Ascending aorta (tissue), 2 donors: Measurements from ENCODE around the gene TRPV4. TPM values are rescaled to one million over a fixed set of nuclear protein-coding genes. Genes with fewer than 3 reads are reported as not detected.

Experiments
- DNase-seq, 2 donors: peaks; one replicate each; pipeline ENCODE4 v3.0.0-alpha.2; 2019; ENCODE audit warnings: low spot score in 2 of 2
- H3K27ac ChIP-seq, 2 donors: fragments of 200-600 bp; sonication (generic); one replicate each; pipeline ENCODE4 v1.5.1; 2016 to 2017; ENCODE audit warnings: mild to moderate bottlenecking in 1 of 2
- H3K27me3 ChIP-seq: fragments of 200-600 bp; sonication (generic); one replicate; pipeline ENCODE4 v1.5.1; 2017
- H3K36me3 ChIP-seq, 2 donors: fragments of 200-600 bp; sonication (generic); one replicate each; pipeline ENCODE4 v1.5.1; 2016
- H3K4me1 ChIP-seq, 2 donors: fragments of 200-600 bp; sonication (generic); one replicate each; pipeline ENCODE4 v1.5.1; 2016 to 2017; ENCODE audit warnings: mild to moderate bottlenecking in 1 of 2
- H3K4me3 ChIP-seq, 2 donors: fragments of 200-600 bp; sonication (generic); one replicate each; pipeline ENCODE4 v1.5.1; 2016 to 2017; ENCODE audit warnings: mild to moderate bottlenecking in 1 of 2
- H3K9me3 ChIP-seq, 2 donors: fragments of 200-600 bp; sonication (generic); one replicate each; pipeline ENCODE4 v1.5.1; 2016
- CTCF ChIP-seq, 3 experiments: fragments of 200-600 bp in 2 of 3; fragments of 450-650 bp in 1 of 3; sonication (generic) in 2 of 3; IDR thresholded peaks; one replicate each; pipeline ENCODE4 v1.5.1; 2016 to 2019; ENCODE audit warnings: antibody characterized with exemption in 3 of 3, mild to moderate bottlenecking in 1 of 3, moderate library complexity in 1 of 3
- intact Hi-C: fragments of 100-400 bp; cut with DNase I; formaldehyde crosslinking; loops from one replicate; pipeline ENCODE4 v1.15.1; 2023
- total RNA-seq: library from RNA; depleted of rRNA; stranded (reverse); fragments of >200 nt; gene quantifications from one replicate; pipeline ENCODE4 v1.1.0, GENCODE V29; 2016

TRPV4 gene
- total RNA-seq, 1 donor from 2014 or later, result not detected

GRCh38 chr12:109741970-109742703 lies 91.1 kb downstream of the TRPV4 start:
- Histone ChIP-seq H3K9me3 (no peaks in the 10 kb centered on the region), H3K27ac (no peak overlapping the region), H3K36me3 (no peaks in the 10 kb centered on the region), H3K4me1 (no peaks in the 10 kb centered on the region), H3K4me3 (no peak overlapping the region), H3K27me3 (no peaks in the 10 kb centered on the region)
- intact Hi-C loops, result no loop called here
- DNase-seq, result peak in 1 of 2 donors; percentile 55
- TF ChIP-seq CTCF (IDR thresholded peaks at IDR 0.05), result no peak

GRCh38 chr12:109741286-109741969 lies 91.8 kb downstream of the TRPV4 start:
- Histone ChIP-seq H3K9me3 (no peaks in the 10 kb centered on the region), H3K4me3 (no peak overlapping the region), H3K27ac (no peak overlapping the region), H3K36me3 (no peaks in the 10 kb centered on the region), H3K27me3 (no peaks in the 10 kb centered on the region), H3K4me1 (no peaks in the 10 kb centered on the region)
- intact Hi-C loops, result no loop called here
- peak in 1 of 2 donors; percentile 40 for DNase-seq
- TF ChIP-seq CTCF (IDR thresholded peaks at IDR 0.05), result no peak

- intact Hi-C loops, result no loop called here
- no peak for DNase-seq
- no peaks in the 10 kb centered on the region for H3K36me3 ChIP-seq
- TF ChIP-seq CTCF (IDR thresholded peaks at IDR 0.05), result no peak
- no peak overlapping the region for H3K27ac ChIP-seq
- no peak overlapping the region for H3K4me3 ChIP-seq
- no peaks in the 10 kb centered on the region for H3K27me3 ChIP-seq
- no peaks in the 10 kb centered on the region for H3K4me1 ChIP-seq
- H3K9me3 ChIP-seq, result no peaks in the 10 kb centered on the region
These were observed 92.4 kb downstream of the TRPV4 start for GRCh38 chr12:109740694-109741245.

GRCh38 chr12:109739747-109740693 lies 93.2 kb downstream of the TRPV4 start:
- H3K27ac ChIP-seq, result no peak overlapping the region

More at GRCh38 chr12:109739747-109740693, 93.2 kb downstream of the TRPV4 start:
- intact Hi-C loops, result no loop called here
- peak in 1 of 2 donors; percentile 25 for DNase-seq
- no peak overlapping the region for H3K4me3 ChIP-seq
- no peaks in the 10 kb centered on the region for H3K4me1 ChIP-seq
- no peak for TF ChIP-seq CTCF (IDR thresholded peaks at IDR 0.05)
- H3K27me3 ChIP-seq, result no peaks in the 10 kb centered on the region
- no peaks in the 10 kb centered on the region for H3K36me3 ChIP-seq
- no peaks in the 10 kb centered on the region for H3K9me3 ChIP-seq
